ENCODE results near the gene CAMK2D. TPM values are rescaled to one million over a fixed set of nuclear protein-coding genes. Genes with fewer than 3 reads are reported as not detected.

CAMK2D gene
- total RNA-seq, 1 experiment from 2014 or later: 9.0 TPM

- Histone ChIP-seq H3K9me3 (ENCODE audit: control insufficient read depth, low read depth, low read length) (no peaks in the 10 kb centered on the region), H2BK5ac (ENCODE audit: insufficient read length, low read length) (no peak overlapping the region), H3K9ac (ENCODE audit: extremely low read depth, insufficient read length, low read length) (no peak overlapping the region), H2BK20ac (ENCODE audit: low read depth, low read length, poor library complexity, severe bottlenecking) (no peak overlapping the region), H3K79me2 (ENCODE audit: insufficient read depth, low read length) (no peaks in the 10 kb centered on the region), H2AK5ac (ENCODE audit: insufficient read length, low read length) (no peak overlapping the region), H3K4ac (ENCODE audit: low read depth, low read length) (no peak overlapping the region), H3T11ph (ENCODE audit: low read length) (no peak overlapping the region), H3K27me3 (ENCODE audit: insufficient read depth, low read length) (no peaks in the 10 kb centered on the region), H2BK12ac (ENCODE audit: insufficient read length, low read depth, low read length) (no peak overlapping the region), H3K4me2 (ENCODE audit: insufficient read depth, insufficient read length, low read length) (no peak overlapping the region), H3K56ac (ENCODE audit: insufficient read length, low read depth, low read length) (no peak overlapping the region), H3K27ac (ENCODE audit: insufficient read length, low read depth, low read length) (no peak overlapping the region), H2AFZ (ENCODE audit: low read length) (no peak overlapping the region), H3K4me1 (ENCODE audit: insufficient read depth, low read length) (no peaks in the 10 kb centered on the region), H3K23ac (ENCODE audit: insufficient read length, low read depth, low read length) (no peak overlapping the region), H2BK120ac (ENCODE audit: low read depth, low read length, poor library complexity, severe bottlenecking) (no peak overlapping the region), H4K91ac (ENCODE audit: insufficient read length, low read depth, low read length) (no peak overlapping the region), H3K14ac (ENCODE audit: insufficient read depth, low read length) (no peak overlapping the region), H2BK15ac (ENCODE audit: low read depth, low read length) (no peak overlapping the region), H3K79me1 (ENCODE audit: insufficient read depth, low read depth, low read length, poor library complexity, severe bottlenecking) (no peaks in the 10 kb centered on the region), H3K23me2 (ENCODE audit: insufficient read length, low read depth, low read length, poor library complexity, severe bottlenecking) (no peaks in the 10 kb centered on the region), H3K18ac (ENCODE audit: insufficient read length, low read depth, low read length) (no peak overlapping the region), H4K5ac (ENCODE audit: insufficient read length, low read depth, low read length) (no peak overlapping the region), H4K20me1 (ENCODE audit: control insufficient read depth, insufficient read depth, insufficient read length) (no peaks in the 10 kb centered on the region), H4K8ac (replicated peaks; ENCODE audit: insufficient read length, low read depth, low read length) (no peak overlapping the region)
- 100% methylated on average over 1 of the region's 1 CpG for WGBS (ENCODE audit: extremely low coverage, insufficient read length, low lambda C conversion rate)
- H3K27ac Mint-ChIP-seq: no peak overlapping the region; a peak in 1 of 7 replicates
- H3K27me3 Mint-ChIP-seq (ENCODE audit: low read depth): no peaks in the 10 kb centered on the region
- no peaks in the 10 kb centered on the region for H3K9me3 Mint-ChIP-seq
- peaks cover 5% of the 10 kb centered on the region in 2 experiments; a peak in 2 of 4 replicates for H3K4me1 Mint-ChIP-seq
- no peaks in the 10 kb centered on the region for H3K36me3 Mint-ChIP-seq (ENCODE audit: insufficient read depth in 1 of 3, low read depth in 3 of 3)
- TF ChIP-seq, protein P1, sequence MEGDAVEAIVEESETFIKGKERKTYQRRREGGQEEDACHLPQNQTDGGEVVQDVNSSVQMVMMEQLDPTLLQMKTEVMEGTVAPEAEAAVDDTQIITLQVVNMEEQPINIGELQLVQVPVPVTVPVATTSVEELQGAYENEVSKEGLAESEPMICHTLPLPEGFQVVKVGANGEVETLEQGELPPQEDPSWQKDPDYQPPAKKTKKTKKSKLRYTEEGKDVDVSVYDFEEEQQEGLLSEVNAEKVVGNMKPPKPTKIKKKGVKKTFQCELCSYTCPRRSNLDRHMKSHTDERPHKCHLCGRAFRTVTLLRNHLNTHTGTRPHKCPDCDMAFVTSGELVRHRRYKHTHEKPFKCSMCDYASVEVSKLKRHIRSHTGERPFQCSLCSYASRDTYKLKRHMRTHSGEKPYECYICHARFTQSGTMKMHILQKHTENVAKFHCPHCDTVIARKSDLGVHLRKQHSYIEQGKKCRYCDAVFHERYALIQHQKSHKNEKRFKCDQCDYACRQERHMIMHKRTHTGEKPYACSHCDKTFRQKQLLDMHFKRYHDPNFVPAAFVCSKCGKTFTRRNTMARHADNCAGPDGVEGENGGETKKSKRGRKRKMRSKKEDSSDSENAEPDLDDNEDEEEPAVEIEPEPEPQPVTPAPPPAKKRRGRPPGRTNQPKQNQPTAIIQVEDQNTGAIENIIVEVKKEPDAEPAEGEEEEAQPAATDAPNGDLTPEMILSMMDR (conservative IDR thresholded peaks at IDR 0.05): no peak
- no peak for DNase-seq
- H3K4me3 Mint-ChIP-seq: no peak overlapping the region
Measured at GRCh38 chr4:113502476-113502875, 259.1 kb downstream of the CAMK2D start.
